Fibroblast of villous mesenchyme (primary cell): ENCODE data around the gene ASCL4. TPM values are rescaled to one million over a fixed set of nuclear protein-coding genes. Genes with fewer than 3 reads are reported as not detected.

ENCODE experiments used
- DNase-seq: peaks from one replicate; pipeline ENCODE4 v3.0.0-alpha.2; 2010; ENCODE audit warnings: low read depth
- H3K4me3 ChIP-seq: 2 replicates; pipeline ENCODE4 v1.5.1; 2011; ENCODE audit warnings: low read depth, mild to moderate bottlenecking, low read length
- total RNA-seq: library from RNA; depleted of rRNA; stranded (reverse); fragments of >200 nt; gene quantifications from 2 replicates; pipeline ENCODE4 v1.2.3, GENCODE V29; 2012
- TF ChIP-seq, protein P1 (sequence below): IDR thresholded peaks from 2 replicates; pipeline ENCODE4 v1.5.1; 2012; ENCODE audit warnings: low read depth, mild to moderate bottlenecking, low read length; ENCODE audit not compliant: insufficient read depth

Gene ASCL4
- total RNA-seq, 1 donor: not detected

DNA sequence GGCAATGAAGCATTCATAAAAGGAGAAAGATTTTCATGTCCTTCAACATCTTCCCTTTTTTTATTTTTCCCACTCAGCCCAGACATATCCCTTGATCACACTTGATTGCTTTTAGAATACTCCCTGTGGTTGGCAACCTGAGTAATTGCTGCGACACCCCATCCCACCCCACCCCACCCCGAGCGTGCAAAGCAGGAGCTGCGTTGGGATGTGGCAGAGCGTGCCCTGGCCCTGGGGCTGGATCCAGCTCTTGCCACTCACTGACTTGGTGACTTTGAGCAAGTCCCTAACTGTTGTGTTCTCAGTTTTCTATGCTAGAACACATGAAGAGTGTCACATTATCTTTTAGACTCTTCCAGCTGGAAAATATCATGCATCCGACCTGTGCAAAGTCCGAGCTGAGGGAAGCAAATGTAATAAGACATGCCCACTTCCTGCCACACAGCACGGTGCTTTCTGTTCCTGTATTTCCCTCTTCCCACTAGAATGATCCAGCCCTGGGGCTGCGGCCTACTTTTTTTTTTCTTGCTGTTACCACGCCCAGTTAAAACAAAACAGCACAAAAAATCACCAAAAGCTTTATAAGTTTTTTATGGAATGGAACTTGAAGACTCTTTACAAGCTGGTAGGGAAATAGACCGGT lies 4.0 kb downstream of the ASCL4 start:
- no peak for DNase-seq
- TF ChIP-seq, protein P1, sequence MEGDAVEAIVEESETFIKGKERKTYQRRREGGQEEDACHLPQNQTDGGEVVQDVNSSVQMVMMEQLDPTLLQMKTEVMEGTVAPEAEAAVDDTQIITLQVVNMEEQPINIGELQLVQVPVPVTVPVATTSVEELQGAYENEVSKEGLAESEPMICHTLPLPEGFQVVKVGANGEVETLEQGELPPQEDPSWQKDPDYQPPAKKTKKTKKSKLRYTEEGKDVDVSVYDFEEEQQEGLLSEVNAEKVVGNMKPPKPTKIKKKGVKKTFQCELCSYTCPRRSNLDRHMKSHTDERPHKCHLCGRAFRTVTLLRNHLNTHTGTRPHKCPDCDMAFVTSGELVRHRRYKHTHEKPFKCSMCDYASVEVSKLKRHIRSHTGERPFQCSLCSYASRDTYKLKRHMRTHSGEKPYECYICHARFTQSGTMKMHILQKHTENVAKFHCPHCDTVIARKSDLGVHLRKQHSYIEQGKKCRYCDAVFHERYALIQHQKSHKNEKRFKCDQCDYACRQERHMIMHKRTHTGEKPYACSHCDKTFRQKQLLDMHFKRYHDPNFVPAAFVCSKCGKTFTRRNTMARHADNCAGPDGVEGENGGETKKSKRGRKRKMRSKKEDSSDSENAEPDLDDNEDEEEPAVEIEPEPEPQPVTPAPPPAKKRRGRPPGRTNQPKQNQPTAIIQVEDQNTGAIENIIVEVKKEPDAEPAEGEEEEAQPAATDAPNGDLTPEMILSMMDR: no peak
- H3K4me3 ChIP-seq: no peak overlapping the region

DNA sequence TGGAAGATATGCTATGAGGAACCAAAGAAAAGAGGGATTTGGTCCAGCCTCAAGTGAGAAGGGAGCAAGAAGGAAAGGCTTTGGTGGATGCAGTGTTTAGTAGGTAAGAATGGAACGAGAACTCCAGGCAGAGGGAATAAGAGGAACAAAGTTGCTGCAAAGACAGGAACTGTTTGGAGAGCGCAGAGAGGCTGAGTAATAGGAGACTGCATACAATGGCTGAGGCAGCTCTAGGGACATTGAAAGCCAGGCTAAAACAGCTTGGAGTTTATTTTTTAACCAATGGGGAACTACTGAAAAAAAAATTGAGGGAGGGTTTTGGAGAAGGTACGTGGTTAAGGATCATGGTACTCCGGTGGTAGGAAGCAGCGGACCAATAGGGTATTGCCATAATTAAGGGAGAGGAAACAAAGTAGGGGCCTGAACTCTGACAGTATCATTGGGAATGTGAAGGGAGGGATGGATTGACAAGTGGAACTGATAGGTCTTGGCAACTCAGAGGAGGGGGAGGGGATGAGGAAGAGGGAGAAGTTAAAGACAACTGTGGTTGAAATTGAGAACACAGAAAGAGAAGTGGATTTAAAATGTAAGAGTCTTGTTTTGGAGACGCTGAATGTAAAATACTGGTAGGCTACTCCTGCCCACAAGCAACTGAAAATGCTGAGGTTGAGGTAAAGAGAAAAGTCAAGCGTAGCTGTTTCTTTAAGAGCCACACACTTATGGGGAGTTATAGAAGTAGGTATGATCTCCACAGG lies 4.8 kb downstream of the ASCL4 start:
- DNase-seq: no peak
- H3K4me3 ChIP-seq: no peak overlapping the region
- TF ChIP-seq, protein P1: no peak

DNA sequence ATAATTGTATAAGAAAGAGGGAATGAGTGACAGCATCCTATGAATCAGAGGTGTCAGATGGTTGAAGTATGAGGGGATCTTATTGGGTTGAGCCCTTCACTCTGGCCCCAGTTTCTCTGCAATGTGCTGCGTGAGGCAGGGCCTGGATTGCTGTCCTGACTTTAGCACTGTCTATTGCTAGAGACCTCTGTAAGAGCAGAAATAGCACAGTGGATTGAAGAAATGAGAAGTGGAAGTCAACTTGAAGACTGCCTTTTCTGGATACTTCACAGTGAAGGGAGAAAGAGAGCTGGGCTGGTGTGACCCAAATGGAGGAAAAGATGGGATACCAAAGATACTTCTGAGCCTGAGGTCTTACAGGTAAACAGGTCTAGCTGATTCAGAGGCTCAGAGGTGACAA lies 5.8 kb downstream of the ASCL4 start:
- DNase-seq: no peak
- TF ChIP-seq, protein P1: no peak
- no peak overlapping the region for H3K4me3 ChIP-seq

DNA sequence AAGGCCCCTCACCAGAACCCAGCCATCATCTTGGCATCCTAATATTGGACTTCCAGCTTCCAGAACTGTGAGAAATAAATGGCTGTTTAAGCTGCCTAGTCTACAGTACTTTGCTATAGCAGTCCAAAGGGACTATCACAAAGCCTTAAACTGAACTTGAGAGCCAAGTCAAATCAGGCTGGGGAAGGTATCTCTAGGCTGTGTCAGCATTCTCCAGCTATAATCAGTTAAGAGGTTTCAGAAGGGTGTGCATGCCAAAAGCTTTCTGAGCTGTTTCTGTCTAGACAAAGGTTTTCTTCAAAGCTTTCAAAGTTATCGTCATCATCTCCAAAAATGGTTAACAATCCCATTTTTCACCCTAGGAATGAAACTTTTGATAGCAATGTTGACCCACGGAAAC lies 7.6 kb downstream of the ASCL4 start:
- DNase-seq: no peak
- TF ChIP-seq, protein P1: no peak
- no peak overlapping the region for H3K4me3 ChIP-seq

DNA sequence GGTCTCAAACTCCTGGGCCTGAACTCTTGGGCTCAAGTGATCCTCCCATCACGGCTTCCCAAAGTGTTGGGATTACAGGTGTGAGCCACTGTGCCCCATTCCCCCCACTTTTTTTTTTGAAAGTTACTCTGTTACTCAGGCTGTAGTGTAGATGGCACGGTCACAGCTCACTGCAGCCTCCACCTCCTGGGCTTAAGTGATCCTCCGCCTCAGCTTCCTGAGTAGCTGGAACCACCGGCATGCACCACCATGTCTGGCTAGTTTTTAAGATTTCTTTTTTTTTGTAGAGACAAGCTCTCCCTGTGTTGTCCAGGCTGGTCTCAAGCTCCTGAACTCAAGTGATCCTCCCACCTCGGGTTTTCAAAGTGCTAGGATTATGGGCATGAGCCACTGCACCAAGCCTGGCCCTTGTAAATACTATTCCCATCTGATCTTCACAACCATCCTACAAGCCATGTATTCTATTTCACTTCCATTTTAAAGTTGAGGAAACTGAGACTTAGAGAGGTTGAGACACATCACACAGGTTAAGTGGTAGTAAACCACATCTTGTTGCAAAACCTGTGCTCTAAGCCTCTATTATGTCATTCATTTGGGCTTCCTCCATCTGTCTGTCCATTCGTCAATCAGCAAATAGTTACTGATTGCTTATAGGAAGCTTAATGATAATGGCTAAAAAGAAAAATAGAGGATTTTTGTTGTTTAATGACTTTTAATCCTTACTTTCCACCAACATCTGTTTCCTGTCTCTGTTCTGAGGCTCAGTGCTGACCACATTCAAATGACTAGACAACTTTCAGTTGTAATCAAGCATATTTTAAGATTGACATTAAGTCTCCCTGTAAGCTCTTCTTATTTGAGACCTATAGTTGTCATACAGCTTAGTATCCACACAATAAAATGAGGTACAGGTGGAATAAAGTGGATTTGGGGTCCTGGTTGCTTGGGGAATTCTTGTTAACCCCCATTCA lies 9.2 kb downstream of the ASCL4 start:
- H3K4me3 ChIP-seq: no peak overlapping the region
- TF ChIP-seq, protein P1: no peak

DNA sequence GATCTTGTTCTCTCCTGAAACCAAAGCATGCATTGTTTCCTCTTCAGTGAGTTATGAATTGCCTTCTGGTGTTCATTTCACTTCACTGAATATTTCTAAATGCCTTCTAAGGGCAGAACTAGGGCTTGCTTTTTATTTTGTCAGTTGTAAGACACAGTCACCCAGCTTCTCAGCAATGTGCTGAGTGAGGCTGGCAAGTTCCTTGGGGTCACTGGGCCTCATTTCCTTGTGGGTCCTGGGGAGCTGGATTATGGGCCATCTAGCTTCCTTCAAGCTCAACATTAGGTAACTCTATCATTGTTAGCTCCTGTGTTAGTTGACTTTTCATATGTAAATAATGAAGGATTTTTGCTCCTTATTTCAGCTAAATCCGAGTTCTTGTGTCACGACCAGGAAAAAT lies 13.8 kb downstream of the ASCL4 start:
- no peak for DNase-seq
- H3K4me3 ChIP-seq: no peak overlapping the region
- TF ChIP-seq, protein P1: no peak

More for the DNA sequence above, 9.2 kb downstream of the ASCL4 start:
- DNase-seq: no peak
